Stomach (tissue), 9 donors: ENCODE results near the gene PSORS1C1. TPM values are rescaled to one million over a fixed set of nuclear protein-coding genes. Genes with fewer than 3 reads are reported as not detected.
A peak's percentile ranks its signal among the peaks of the same experiment; 100 is the strongest.
"Not testable (repeated sequence)": the region's sequence is repeated elsewhere in the genome, so short reads cannot be mapped to it uniquely, and the experiment has no call there.

ENCODE experiments used
- DNase-seq, 2 donors: peaks; one replicate each; pipeline versions ENCODE4 v3.0.0 to v3.0.0-alpha.2; 2013 to 2019
- H3K27ac ChIP-seq, 5 donors: fragments of 200-600 bp in 4 of 5; sonication (generic) in 4 of 5; one replicate each; pipeline ENCODE4 v1.5.1; 2013 to 2019; ENCODE audit warnings: mild to moderate bottlenecking in 1 of 5, moderate library complexity in 1 of 5
- H3K27me3 ChIP-seq, 3 donors: fragments of 200-600 bp; sonication (generic); one replicate each; pipeline ENCODE4 v1.5.1; 2017 to 2019; ENCODE audit warnings: mixed run types in 1 of 3
- H3K36me3 ChIP-seq, 4 donors: fragments of 200-600 bp; sonication (generic); 1 replicate in 3 of 4; 2 replicates in 1 of 4; pipeline ENCODE4 v1.5.1; 2016 to 2019
- H3K4me1 ChIP-seq, 4 donors: fragments of 200-600 bp; sonication (generic); one replicate each; pipeline ENCODE4 v1.5.1; 2016 to 2019
- H3K4me3 ChIP-seq, 4 donors: fragments of 200-600 bp; sonication (generic) in 3 of 4; one replicate each; pipeline ENCODE4 v1.5.1; 2016 to 2019; ENCODE audit warnings: mild to moderate bottlenecking in 1 of 4
- H3K9me3 ChIP-seq, 4 donors: fragments of 200-600 bp; sonication (generic); one replicate each; pipeline ENCODE4 v1.5.1; 2016 to 2019
- CTCF ChIP-seq, 7 experiments: fragments of 450-650 bp in 4 of 7; fragments of 200-600 bp in 3 of 7; sonication (generic) in 3 of 7; IDR thresholded peaks; one replicate each; pipeline ENCODE4 v1.5.1; 2016 to 2019; ENCODE audit warnings: antibody characterized with exemption in 7 of 7, control low read depth in 2 of 7, mild to moderate bottlenecking in 1 of 7
- EP300 ChIP-seq: sonication (generic); formaldehyde crosslinking; IDR thresholded peaks from one replicate; pipeline ENCODE4 v1.6.1; 2017; ENCODE audit warnings: antibody characterized with exemption
- POLR2A ChIP-seq, 4 donors: fragments of 450-650 bp; IDR thresholded peaks; one replicate each; pipeline ENCODE4 v1.6.1; 2016; ENCODE audit warnings: antibody characterized with exemption in 4 of 4, control low read depth in 2 of 4, mild to moderate bottlenecking in 1 of 4, moderate library complexity in 1 of 4
- POLR2AphosphoS5 ChIP-seq, 3 donors: sonication (generic); formaldehyde crosslinking; IDR thresholded peaks; one replicate each; pipeline ENCODE4 v1.6.1; 2016; ENCODE audit warnings: antibody characterized with exemption in 3 of 3
- WGBS, 5 donors: extraction: QIAGEN DNeasy Blood & Tissue Kit in 3 of 5; methylation state at CpG; one replicate each; pipeline versions ENCODE4 v1.1.5 to v1.1.7; 2013 to 2018; 5-methylcytosine and 5-hydroxymethylcytosine counted together
- intact Hi-C: fragments of 100-400 bp; cut with DNase I; formaldehyde crosslinking; loops from one replicate; pipeline ENCODE4 v1.15.1; 2023; ENCODE audit warnings: low total_unique reads
- polyA plus RNA-seq, 3 donors: library from polyadenylated mRNA; stranded (reverse); fragments of 200-250 nt; gene quantifications; one replicate each; pipeline ENCODE4 v1.2.3, GENCODE V29; 2013
- total RNA-seq, 5 donors: library from RNA; depleted of rRNA; stranded (reverse); fragments of >200 nt; gene quantifications; one replicate each; pipeline versions ENCODE4 v1.1.0 to v1.2.3, GENCODE V29; 2014 to 2016
- donor health status: healthy with polysubstance abuse.
- donor health status: Bipolar disorder and iron deficiency.
- donor health status: healthy.

Gene PSORS1C1
- total and polyA plus RNA-seq, 8 donors, result 2.7 to 7.4 (median 3.9) TPM; not detected in 1

DNA sequence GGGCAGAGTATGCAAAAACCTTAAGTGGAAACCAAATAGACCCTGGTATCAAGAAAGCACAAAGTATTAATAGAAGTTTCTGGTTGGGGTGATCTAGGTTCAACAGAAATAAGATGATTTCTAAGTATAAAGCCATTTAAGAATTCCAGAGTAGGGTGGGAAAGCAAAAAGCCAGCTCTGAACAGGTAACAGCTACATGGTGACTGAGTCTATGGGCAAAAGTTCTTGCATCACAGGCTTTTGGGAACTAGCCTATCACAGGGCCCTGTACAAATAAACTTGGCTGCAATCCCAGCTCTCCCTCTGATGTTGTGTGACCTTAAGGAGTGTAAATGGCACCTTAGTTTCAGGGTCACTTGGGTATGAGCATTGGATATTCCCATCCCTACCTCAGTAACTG lies 49.3 kb downstream of the PSORS1C1 start:
- Histone ChIP-seq H3K4me1 (peaks cover 8 to 26% (median 12%) of the 10 kb centered on the region in 4 donors), H3K27ac (peak overlapping the region in 1 of 5 donors; percentile 8), H3K36me3 (peaks cover 0 to 46% (median 36%) of the 10 kb centered on the region in 4 donors), H3K9me3 (no peaks in the 10 kb centered on the region), H3K27me3 (no peaks in the 10 kb centered on the region), H3K4me3 (no peak overlapping the region)
- TF ChIP-seq EP300 (no peak), POLR2A (IDR thresholded peaks at IDR 0.05) (no peak), POLR2AphosphoS5 (IDR thresholded peaks at IDR 0.05) (peak in 1 of 3 donors; percentile 3), CTCF (IDR thresholded peaks at IDR 0.05) (no peak)
- peak; percentile 65 to 69 for DNase-seq
- intact Hi-C loops, result no loop called here

DNA sequence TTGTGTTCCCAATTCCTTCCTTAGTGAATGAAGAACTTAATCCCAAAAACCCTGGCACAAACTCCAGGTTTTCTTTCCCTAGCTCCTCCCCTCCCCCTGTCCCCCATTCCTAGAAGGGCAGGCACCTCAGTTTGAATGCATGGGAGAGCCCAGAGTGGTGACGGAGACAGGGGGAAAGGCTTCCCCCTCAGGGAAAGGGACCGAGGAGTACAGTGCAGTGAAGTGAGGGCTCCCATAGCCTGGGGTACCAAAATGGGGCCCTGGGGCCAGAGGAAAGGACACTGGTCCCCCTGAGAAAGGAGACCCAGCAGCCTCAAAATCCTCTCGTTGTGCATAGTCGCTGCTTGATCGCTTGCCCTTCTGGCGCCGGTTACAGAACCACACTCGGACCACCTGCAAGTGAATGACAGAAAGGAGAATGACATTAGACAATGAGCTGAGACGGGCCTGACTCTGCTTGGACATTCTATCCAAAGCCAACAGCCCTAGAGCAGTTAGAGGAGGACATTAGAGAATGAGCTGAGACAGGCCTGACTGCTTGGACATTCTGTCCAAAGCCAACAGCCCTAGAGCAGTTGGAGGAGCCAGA lies 50.0 kb downstream of the PSORS1C1 start:
- intact Hi-C loops, H3K9me3 ChIP-seq, H3K27ac ChIP-seq, DNase-seq, H3K27me3 ChIP-seq, H3K4me3 ChIP-seq: not testable (repeated sequence)
- 88 to 98% (median 95%) methylated on average over 1 to 7 of the region's 9 CpGs for WGBS, 5 donors
- peaks cover 0 to 46% (median 36%) of the 10 kb centered on the region in 4 donors for H3K36me3 ChIP-seq
- H3K4me1 ChIP-seq, result peaks cover 3 to 23% (median 6%) of the 10 kb centered on the region in 4 donors

GRCh38 chr6:31165064-31165832 lies 50.6 kb downstream of the PSORS1C1 start:
- intact Hi-C loops, H3K27ac ChIP-seq, H3K4me3 ChIP-seq, H3K9me3 ChIP-seq, DNase-seq, H3K27me3 ChIP-seq: not testable (repeated sequence)
- Histone ChIP-seq H3K36me3 (peaks cover 0 to 46% (median 36%) of the 10 kb centered on the region in 4 donors), H3K4me1 (peaks cover 0 to 23% (median 4%) of the 10 kb centered on the region in 4 donors)
- 74 to 87% (median 86%) methylated on average over 13 to 17 of the region's 17 CpGs for WGBS, 5 donors

DNA sequence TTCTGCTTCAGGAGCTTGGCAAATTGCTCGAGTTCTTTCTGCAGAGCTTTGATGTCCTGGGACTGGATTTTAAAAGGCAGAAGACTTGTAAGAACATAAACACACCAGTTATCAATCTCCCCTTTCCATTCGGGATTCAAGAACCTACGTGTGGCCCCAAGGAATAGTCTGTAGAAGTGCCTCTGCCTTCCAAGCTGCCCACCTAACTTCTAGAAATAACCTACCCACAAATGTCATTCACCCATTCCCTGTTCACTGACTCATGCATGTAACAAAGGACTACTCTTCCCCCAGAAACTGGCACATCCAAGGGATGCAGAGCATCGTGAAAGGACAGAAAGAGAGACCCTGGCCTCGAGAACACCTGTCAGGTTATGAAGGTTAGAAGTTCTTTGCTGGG lies 51.4 kb downstream of the PSORS1C1 start:
- intact Hi-C loops, result no loop called here
- WGBS, 5 donors, result 56 to 81% (median 75%) methylated on average over 5 of the region's 5 CpGs
- TF ChIP-seq CTCF (IDR thresholded peaks at IDR 0.05), result no peak
- TF ChIP-seq POLR2A (IDR thresholded peaks at IDR 0.05), result no peak
- TF ChIP-seq EP300, result no peak
- no peak for TF ChIP-seq POLR2AphosphoS5 (IDR thresholded peaks at IDR 0.05)
- H3K27ac ChIP-seq, result no peak overlapping the region
- no peaks in the 10 kb centered on the region for H3K27me3 ChIP-seq
- H3K4me1 ChIP-seq, result peaks cover 0 to 25% (median 11%) of the 10 kb centered on the region in 4 donors
- H3K9me3 ChIP-seq, result no peaks in the 10 kb centered on the region
- H3K36me3 ChIP-seq, result peaks cover 0 to 46% (median 36%) of the 10 kb centered on the region in 4 donors
- no peak for DNase-seq
- no peak overlapping the region for H3K4me3 ChIP-seq

- intact Hi-C loops, result no loop called here
- DNase-seq, result no peak
- TF ChIP-seq POLR2AphosphoS5 (IDR thresholded peaks at IDR 0.05), result no peak
- TF ChIP-seq CTCF (IDR thresholded peaks at IDR 0.05), result no peak
- no peak for TF ChIP-seq EP300
- no peak for TF ChIP-seq POLR2A (IDR thresholded peaks at IDR 0.05)
- no peaks in the 10 kb centered on the region for H3K27me3 ChIP-seq
- no peaks in the 10 kb centered on the region for H3K9me3 ChIP-seq
- 80 to 89% (median 88%) methylated on average over 3 of the region's 3 CpGs for WGBS, 5 donors
- H3K36me3 ChIP-seq, result peaks cover 0 to 36% (median 20%) of the 10 kb centered on the region in 4 donors
- peaks cover 0 to 41% (median 16%) of the 10 kb centered on the region in 4 donors for H3K4me1 ChIP-seq
- H3K27ac ChIP-seq, result no peak overlapping the region
- H3K4me3 ChIP-seq, result no peak overlapping the region
These were observed 54.0 kb downstream of the PSORS1C1 start for GRCh38 chr6:31168606-31169005.
